DND-41 (cell line): Measurements from ENCODE around the gene DNAJC12.

ENCODE experiments used
- ATAC-seq: fragments of 200-7000 bp; cut with Tn5 transposase; 3 replicates; pipeline ENCODE4 v1.9.1; 2021; ENCODE audit warnings: low read depth; ENCODE audit not compliant: insufficient read depth
- DNase-seq: peaks from one replicate; pipeline ENCODE4 v3.0.0-alpha.2; 2020
- H2AFZ ChIP-seq: 2 replicates; pipeline ENCODE4 v1.6.0; 2012; ENCODE audit warnings: low read depth, low read length
- H3K27ac ChIP-seq: 2 replicates; pipeline ENCODE4 v1.5.1; 2012; ENCODE audit warnings: low read length, inconsistent platforms
- H3K27me3 ChIP-seq: fragments of 200-600 bp; sonication (generic); 2 replicates; pipeline ENCODE4 v1.6.0; 2012; ENCODE audit warnings: low read length, mild to moderate bottlenecking, inconsistent platforms; ENCODE audit not compliant: insufficient read depth, poor library complexity
- H3K36me3 ChIP-seq: 2 replicates; pipeline ENCODE4 v1.5.1; 2012; ENCODE audit warnings: low read length, inconsistent platforms; ENCODE audit not compliant: insufficient read depth
- H3K4me1 ChIP-seq: 2 replicates; pipeline ENCODE4 v1.5.1; 2012; ENCODE audit warnings: mild to moderate bottlenecking, low read length; ENCODE audit not compliant: insufficient read depth
- H3K4me2 ChIP-seq: 2 replicates; pipeline ENCODE4 v1.6.0; 2012; ENCODE audit warnings: mild to moderate bottlenecking, moderate library complexity, low read length, inconsistent platforms; ENCODE audit not compliant: insufficient read depth
- H3K4me3 ChIP-seq, 2 experiments: fragments of 200-600 bp in 1 of 2; shearing (Covaris generic) in 1 of 2; 2 replicates each; pipeline ENCODE4 v1.5.1; 2012 to 2016; ENCODE audit warnings: inconsistent platforms in 2 of 2, low read length in 2 of 2, mild to moderate bottlenecking in 2 of 2, low read depth in 1 of 2, moderate library complexity in 1 of 2
- H3K79me2 ChIP-seq: 2 replicates; pipeline ENCODE4 v1.6.0; 2012; ENCODE audit warnings: low read length, inconsistent platforms; ENCODE audit not compliant: insufficient read depth
- H3K9ac ChIP-seq: 2 replicates; pipeline ENCODE4 v1.6.0; 2012; ENCODE audit warnings: low read depth, mild to moderate bottlenecking, inconsistent platforms, low read length, moderate library complexity
- H3K9me3 ChIP-seq: 2 replicates; pipeline ENCODE4 v1.5.1; 2012; ENCODE audit warnings: low read length, moderate library complexity, mild to moderate bottlenecking, inconsistent platforms; ENCODE audit not compliant: insufficient read depth, severe bottlenecking
- H4K20me1 ChIP-seq: 2 replicates; pipeline ENCODE4 v1.6.0; 2012; ENCODE audit warnings: low read length; ENCODE audit not compliant: insufficient read depth
- EZH2 ChIP-seq: IDR thresholded peaks from 3 replicates; pipeline ENCODE4 v1.6.1; 2012; ENCODE audit warnings: borderline replicate concordance, low read depth, mild to moderate bottlenecking, moderate library complexity, low read length, inconsistent platforms; ENCODE audit not compliant: severe bottlenecking
- TF ChIP-seq, protein P1 (sequence below): IDR thresholded peaks from 2 replicates; pipeline ENCODE4 v1.5.1; 2012; ENCODE audit warnings: borderline replicate concordance, low read length, moderate library complexity, mild to moderate bottlenecking; ENCODE audit not compliant: poor library complexity, severe bottlenecking; ENCODE audit errors: extremely low read depth

DNAJC12 gene

GRCh38 chr10:67803588-67804394 lies 34.2 kb downstream of the DNAJC12 start:
- no peak overlapping the region for H3K4me2 ChIP-seq
- no peak overlapping the region for H3K9ac ChIP-seq
- H3K27me3 ChIP-seq, result no peaks in the 10 kb centered on the region
- no peak overlapping the region for H3K27ac ChIP-seq
- H2AFZ ChIP-seq, result no peak overlapping the region
- TF ChIP-seq EZH2, result no peak
- TF ChIP-seq, protein P1, sequence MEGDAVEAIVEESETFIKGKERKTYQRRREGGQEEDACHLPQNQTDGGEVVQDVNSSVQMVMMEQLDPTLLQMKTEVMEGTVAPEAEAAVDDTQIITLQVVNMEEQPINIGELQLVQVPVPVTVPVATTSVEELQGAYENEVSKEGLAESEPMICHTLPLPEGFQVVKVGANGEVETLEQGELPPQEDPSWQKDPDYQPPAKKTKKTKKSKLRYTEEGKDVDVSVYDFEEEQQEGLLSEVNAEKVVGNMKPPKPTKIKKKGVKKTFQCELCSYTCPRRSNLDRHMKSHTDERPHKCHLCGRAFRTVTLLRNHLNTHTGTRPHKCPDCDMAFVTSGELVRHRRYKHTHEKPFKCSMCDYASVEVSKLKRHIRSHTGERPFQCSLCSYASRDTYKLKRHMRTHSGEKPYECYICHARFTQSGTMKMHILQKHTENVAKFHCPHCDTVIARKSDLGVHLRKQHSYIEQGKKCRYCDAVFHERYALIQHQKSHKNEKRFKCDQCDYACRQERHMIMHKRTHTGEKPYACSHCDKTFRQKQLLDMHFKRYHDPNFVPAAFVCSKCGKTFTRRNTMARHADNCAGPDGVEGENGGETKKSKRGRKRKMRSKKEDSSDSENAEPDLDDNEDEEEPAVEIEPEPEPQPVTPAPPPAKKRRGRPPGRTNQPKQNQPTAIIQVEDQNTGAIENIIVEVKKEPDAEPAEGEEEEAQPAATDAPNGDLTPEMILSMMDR, result no peak
- H3K4me3 ChIP-seq, result no peak overlapping the region
- H3K9me3 ChIP-seq, result no peaks in the 10 kb centered on the region
- H3K36me3 ChIP-seq, result no peaks in the 10 kb centered on the region
- no peaks in the 10 kb centered on the region for H3K79me2 ChIP-seq
- DNase-seq (no peak), ATAC-seq (no peak)
- H4K20me1 ChIP-seq, result no peaks in the 10 kb centered on the region
- no peaks in the 10 kb centered on the region for H3K4me1 ChIP-seq

DNA sequence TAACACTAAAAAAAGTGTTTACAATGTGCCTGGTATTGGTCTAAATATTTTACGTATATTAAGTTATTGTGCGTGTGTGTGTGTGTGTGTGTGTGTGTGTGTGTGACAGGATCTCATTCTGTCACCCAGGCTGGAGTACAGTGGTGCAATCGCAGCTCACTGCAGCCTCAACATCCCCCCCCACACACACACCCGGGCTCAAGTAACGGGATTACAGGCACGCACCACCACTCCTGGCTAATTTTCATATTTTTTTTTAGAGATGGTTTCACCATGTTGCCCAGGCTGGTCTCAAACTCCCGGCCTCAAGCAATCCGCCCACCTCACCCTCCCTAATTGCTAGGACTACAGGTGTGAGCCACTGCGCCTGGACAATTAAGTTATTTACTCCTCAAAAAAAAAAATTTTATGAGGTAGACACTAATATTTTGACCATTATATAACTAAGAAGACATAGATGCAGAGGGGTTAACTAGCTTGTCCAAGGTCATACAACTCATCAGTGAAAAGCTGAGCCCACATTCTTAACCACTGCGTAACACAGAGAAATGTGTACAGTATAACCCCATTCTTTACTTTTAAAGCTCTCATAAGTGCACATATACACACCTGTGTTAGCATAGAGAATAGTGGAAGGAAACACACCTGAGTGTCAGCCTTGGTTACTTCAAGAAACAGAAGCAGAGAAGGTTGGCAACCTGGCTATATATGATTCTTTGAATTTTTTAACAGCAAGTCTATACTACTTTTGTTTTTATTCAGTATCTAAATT lies 35.0 kb downstream of the DNAJC12 start:
- H3K9me3 ChIP-seq, result no peaks in the 10 kb centered on the region
- H3K4me1 ChIP-seq, result no peaks in the 10 kb centered on the region
- H2AFZ ChIP-seq, result no peak overlapping the region
- no peak overlapping the region for H3K4me2 ChIP-seq
- H3K36me3 ChIP-seq, result no peaks in the 10 kb centered on the region
- TF ChIP-seq EZH2, result no peak
- TF ChIP-seq, protein P1, result no peak
- H4K20me1 ChIP-seq, result no peaks in the 10 kb centered on the region
- ATAC-seq (no peak), DNase-seq (no peak)
- no peaks in the 10 kb centered on the region for H3K79me2 ChIP-seq
- no peak overlapping the region for H3K4me3 ChIP-seq
- no peak overlapping the region for H3K9ac ChIP-seq
- H3K27me3 ChIP-seq, result no peaks in the 10 kb centered on the region
- no peak overlapping the region for H3K27ac ChIP-seq

DNA sequence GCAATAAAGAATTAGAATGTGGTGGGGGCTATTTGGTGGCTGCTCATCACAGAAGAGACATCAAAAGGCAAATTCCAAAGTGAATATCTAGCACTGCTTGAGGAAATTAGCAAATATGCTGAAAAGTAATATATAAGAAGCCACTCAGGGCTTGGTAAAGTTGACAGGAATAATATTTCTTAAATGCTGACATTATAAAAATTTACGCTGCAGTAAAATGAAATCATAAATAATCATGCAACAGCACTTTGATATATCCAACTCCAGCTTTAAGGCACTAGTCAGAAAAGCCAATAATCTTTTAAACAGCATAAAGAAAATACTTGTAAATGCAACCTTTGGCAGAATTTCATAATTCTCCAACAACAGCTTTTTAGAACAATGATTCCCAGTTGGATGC lies 36.9 kb downstream of the DNAJC12 start:
- Histone ChIP-seq H3K36me3 (no peaks in the 10 kb centered on the region), H3K4me2 (no peak overlapping the region), H3K27me3 (no peaks in the 10 kb centered on the region), H3K4me3 (no peak overlapping the region), H4K20me1 (no peaks in the 10 kb centered on the region), H3K9me3 (no peaks in the 10 kb centered on the region), H3K4me1 (no peaks in the 10 kb centered on the region), H3K27ac (no peak overlapping the region), H2AFZ (no peak overlapping the region), H3K79me2 (no peaks in the 10 kb centered on the region), H3K9ac (no peak overlapping the region)
- ATAC-seq (no peak), DNase-seq (no peak)
- TF ChIP-seq, protein P1, result no peak
- no peak for TF ChIP-seq EZH2
